GM08714 (cell line): Measurements from ENCODE around the gene THAP3.

Source experiments
- H3K4me3 ChIP-seq: fragments of 200-500 bp; sonication (Bioruptor generic); 2 replicates; pipeline ENCODE4 v1.5.1; 2014; ENCODE audit warnings: mild to moderate bottlenecking, low read length, inconsistent platforms
- ZNF274 ChIP-seq: IDR thresholded peaks from 2 replicates; pipeline ENCODE4 v1.6.1; 2012; ENCODE audit warnings: mild to moderate bottlenecking, low read depth, low read length

The THAP3 gene

DNA sequence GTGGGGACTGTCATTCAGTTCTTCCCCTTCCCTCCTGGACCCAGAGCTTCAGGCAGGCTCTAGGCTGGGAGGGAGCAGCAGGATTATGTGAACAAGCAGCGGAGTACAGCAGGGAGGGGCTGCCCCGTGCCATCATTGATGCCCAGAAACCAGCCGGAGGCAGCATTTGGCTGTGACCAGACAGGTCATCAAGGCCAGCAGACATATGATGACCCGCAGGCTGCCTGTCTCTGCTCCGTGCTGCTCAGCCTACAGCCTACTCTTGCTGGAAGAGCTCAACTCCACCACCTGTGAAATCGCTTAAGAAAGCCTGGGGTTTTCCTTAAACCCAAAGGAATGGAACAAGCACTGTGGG is 26.9 kb upstream of the THAP3 start:
- TF ChIP-seq ZNF274, result no peak
- H3K4me3 ChIP-seq, result no peak overlapping the region

DNA sequence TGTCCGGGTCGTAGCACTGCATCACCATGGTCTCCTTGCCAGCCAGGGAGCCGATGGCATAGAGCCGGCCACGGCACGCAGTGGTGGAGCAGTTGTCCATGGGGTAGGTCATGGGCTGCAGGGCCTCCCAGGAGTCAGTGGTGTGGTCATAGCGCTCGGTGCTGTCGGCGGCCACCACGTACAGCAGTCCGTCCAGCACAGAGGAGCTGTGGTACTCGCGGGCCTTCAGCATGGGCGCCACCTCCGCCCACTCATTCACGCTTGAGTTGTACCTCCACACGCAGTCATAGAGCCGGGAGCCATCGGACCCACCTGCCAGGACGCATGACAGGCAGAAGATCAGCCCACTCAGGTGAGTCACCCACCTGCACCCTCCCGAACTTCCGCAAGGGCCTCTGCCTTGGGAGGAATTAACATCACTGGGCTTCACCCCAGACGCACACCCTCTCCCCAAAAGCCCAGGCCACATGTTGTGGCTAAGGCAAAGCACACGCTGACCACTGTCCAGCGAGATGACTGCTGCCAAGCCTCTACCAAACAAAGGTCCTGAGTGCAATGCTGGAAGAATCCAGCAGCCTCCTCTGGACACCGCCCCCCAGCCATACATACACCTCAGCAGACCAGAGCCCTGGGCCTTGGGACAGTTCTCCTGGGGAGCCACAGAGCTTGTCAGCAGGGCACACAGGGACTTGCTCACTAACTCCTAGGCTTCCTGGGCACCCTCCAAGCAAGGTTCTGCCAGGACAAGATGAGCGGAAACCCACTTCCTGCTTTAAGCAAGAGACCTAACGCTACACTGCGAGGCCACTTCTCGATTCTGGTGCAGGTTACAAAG is 25.3 kb upstream of the THAP3 start:
- no peak for TF ChIP-seq ZNF274
- peak overlapping the region; percentile 71; the same call in 1 of the 2 replicates for H3K4me3 ChIP-seq

GRCh38 chr1:6599991-6600390 is 24.7 kb upstream of the THAP3 start:
- peak overlapping the region; percentile 71; the same call in 1 of the 2 replicates for H3K4me3 ChIP-seq

DNA sequence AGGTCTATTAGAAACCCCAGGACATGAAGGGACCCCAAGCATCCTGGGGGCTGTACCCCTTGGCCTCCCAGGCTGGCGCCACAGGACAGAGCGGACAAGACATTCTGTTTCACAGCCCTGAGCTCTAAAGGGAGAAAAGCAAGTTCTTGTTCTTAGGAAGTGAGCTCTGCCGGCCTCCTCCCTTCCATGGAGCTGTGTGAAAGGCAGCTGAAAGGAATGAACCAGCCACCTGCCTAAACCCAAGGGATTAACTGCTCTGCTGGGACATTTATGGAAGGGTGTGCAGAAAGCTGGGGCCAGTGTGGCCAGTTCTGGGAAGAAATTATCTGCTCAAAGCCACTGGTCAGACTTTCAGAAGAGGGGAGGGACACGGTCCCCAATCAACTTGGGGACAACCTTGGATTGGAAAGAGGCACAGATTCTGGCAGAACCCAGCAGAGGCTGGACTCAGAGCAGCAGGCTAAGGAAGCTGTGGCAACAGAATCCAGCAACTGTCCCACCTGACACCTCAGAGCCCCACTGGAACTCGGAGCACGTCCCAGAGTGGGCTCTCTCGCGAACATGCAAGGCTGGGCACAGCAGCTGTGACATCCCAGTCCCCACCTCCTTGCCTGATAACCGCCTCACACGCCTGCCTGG is 24.1 kb upstream of the THAP3 start:
- H3K4me3 ChIP-seq, result peak overlapping the region; percentile 71
- TF ChIP-seq ZNF274, result no peak

GRCh38 chr1:6601049-6601922 is 23.4 kb upstream of the THAP3 start:
- peak overlapping the region; percentile 71 for H3K4me3 ChIP-seq
- TF ChIP-seq ZNF274, result no peak

DNA sequence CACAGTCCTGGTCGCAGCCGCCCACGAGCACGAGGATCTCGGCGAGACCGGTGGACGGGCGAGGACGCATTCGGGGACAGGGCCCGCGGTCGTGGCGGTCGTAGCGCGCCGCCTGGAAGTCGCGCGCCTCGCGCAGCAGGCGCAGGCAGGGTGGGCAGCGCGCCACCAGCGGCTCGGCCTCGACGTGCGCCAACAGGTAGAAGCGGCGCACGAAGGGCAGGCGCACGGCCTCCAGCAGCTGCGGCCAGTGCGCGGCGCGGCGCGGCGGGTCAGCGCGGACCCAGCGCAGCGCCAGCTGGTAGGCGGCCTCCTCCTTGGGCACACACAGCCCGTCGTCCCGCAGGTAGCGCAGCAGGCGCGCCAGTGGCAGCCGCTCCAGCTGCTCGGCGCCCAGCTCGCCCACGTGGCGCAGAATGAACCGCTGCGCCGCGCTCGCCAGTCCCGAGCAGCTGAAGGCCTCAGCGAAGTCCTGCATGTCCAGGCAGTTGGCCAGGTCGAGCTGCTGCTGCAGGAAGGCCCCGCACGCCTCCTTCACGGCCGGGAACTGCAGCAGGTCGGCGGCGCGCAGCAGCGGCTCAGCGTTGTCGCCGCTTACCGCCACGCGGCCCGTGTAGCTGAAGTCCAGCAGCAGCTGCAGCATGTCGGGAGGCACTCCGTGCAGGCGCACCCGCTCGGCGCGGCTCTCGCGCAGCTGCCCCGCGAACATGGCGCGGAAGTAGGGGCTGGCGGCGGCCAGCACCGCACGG is 22.6 kb upstream of the THAP3 start:
- TF ChIP-seq ZNF274, result no peak
- H3K4me3 ChIP-seq, result peak overlapping the region; percentile 71

DNA sequence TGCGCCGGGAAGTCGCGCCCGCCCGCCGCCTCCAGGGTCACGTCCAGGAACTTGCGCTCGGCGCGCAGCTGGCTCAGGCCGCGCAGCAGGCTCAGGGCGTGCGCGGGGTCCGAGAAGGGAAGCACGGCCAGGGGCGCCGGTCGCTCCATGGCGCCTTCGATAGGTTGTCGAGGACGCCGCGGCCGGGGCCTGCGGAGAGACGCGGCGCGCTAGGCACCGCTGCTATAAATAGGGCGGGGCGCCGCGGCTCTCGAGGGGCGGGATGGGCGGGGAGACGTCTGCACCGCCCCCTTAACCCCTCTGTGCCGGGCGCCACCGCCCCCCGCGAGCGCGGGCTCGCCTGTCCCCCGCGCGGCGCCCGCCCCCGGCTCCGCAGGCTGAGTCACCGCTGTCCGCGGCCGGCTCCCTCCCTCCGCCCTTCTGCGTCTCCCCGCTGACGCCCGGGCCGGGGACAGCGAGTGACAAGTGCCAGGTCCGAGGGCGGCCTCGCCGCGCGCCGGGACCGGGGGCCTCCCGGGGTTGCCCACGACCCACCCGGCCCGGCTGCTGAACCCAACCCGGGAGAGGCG is 21.9 kb upstream of the THAP3 start, which contains the start of gene KLHL21:
KLHL21 (minus strand) TSS at position 201 of the 569 bp plus-strand sequence; CDS start at position 149, 52 bp downstream.
- TF ChIP-seq ZNF274, result no peak
- peak within 1 kb of the TSS; percentile 71 for H3K4me3 ChIP-seq

DNA sequence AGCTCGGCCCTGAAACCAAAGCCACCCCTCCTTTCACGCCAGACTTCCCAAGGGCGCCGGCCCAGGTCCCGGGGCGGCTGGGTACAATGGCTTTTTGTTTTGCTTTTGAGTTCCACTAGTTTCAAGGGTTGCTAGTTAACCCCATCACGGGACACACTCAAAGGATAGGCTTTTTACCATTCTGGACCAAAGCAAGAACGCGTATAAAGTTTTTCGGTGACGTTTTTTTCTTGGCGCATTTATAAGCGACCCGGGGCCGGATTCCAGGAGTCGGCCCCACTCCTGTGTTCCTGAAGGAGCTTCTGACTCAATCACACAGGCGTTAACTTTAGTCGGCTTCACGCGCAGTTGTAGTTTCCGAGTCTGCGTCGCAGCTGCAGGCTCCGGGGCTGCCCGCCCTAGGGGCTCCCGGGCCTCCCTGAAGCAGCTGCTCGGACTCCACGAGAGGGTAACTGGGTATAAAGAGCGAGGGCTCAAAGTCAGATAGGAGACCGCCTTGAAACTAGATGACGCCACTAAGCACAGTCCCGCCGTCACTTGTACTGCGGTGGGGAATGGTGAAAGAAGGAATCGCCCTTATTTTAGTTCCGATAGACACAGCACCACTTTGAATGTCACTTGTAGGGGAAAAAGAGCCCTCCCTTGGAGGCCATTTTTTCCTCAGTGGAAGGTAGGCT is 21.3 kb upstream of the THAP3 start:
- no peak for TF ChIP-seq ZNF274
- H3K4me3 ChIP-seq, result peak overlapping the region; percentile 71

GRCh38 chr1:6603915-6604558 is 20.6 kb upstream of the THAP3 start:
- TF ChIP-seq ZNF274, result no peak
- peak overlapping the region; percentile 71; the same call in 1 of the 2 replicates for H3K4me3 ChIP-seq

DNA sequence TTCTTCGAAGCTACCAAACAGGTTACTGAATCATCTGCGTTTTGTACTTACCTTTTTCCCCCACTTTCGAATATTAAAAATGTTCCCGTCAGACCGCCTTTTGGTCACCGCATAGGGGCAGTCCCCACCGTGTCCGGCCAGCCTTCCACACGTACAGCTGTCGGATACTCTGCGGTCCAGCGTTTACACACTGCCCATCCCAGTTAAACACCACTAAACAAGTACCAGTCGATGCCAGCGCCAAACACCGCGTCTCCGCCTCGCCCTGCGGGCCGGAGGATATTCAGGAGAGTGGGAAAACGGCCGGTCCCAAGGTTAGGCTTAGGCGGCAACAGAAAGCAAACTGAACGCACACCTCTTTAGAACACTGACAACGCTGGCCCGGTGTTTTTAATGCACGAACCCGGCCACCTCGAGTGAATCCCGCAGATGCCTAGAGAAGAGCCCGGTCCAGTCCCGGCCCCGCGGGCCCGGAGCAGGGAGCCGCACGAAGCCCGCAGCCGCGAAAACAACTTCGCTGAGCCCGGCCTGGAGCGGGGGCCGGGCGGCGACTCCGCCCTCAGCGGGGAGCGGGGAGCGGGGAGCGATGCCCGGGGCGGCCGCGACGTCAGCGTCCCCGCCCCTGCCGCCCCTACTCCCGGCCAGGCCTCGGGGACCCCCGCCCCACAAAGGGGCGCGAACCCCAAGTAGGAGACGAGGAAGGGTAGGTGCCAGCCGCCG is 11.9 kb upstream of the THAP3 start:
- peak overlapping the region; percentile 65 for H3K4me3 ChIP-seq
- TF ChIP-seq ZNF274, result no peak

DNA sequence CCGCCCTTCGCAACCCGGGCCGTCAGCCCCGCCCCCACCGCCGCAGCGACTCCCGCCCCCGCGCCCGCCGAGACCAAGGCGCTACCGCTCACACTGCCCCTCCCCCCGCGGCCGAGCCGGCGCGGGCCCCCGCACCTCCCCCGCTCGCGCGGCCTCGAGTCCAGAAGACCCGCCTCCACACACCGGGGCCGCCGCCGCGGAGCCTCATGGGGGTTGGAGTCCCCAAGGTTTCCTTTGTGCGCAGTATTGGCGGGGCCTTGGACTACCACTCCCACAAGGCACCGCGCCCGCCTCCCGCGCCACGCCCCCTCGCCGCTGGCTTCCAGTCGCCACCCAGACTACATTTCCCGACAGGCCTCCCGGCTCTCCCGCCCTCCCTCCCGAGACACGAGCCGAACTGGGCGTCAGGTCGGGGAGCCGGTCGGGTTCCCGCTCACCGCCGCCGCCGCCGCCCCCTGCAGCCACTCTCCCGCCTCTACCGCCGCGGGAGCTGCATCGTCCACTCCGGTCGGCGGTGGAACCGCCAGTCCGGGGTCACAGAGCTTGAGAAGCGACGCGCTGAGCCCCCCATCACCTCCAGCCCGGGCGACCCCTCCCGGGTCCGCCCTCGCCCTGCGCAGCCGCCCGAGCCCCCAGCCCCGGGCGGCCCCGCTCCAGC is 11.2 kb upstream of the THAP3 start, which contains the start of gene PHF13:
PHF13 (plus strand) TSS at position 371 of the 658 bp plus-strand sequence. CDS start 336 bp downstream, outside the sequence.
- TF ChIP-seq ZNF274, result no peak
- peak within 1 kb of the TSS; percentile 93 for H3K4me3 ChIP-seq
